Neural progenitor cell (in vitro differentiated cells): ENCODE data around the gene RPRM.

Experiments used
- CTCF ChIP-seq: fragments of 200-600 bp; sonication (generic); IDR thresholded peaks from 2 replicates; pipeline ENCODE4 v1.5.1; 2017; ENCODE audit warnings: antibody characterized with exemption, mild to moderate bottlenecking
- EZH2phosphoT487 ChIP-seq: fragments of 200-600 bp; sonication (generic); IDR thresholded peaks from 2 replicates; pipeline ENCODE4 v1.6.1; 2017; ENCODE audit warnings: antibody characterized with exemption

GRCh38 chr2:153470867-153471266, 7.7 kb downstream of the RPRM start:
- TF ChIP-seq CTCF: no peak
- no peak for TF ChIP-seq EZH2phosphoT487
